Mucosa of descending colon (tissue), 3 donors: ENCODE results near the gene VMAC. TPM values are rescaled to one million over a fixed set of nuclear protein-coding genes. Genes with fewer than 3 reads are reported as not detected.
A peak's percentile ranks its signal among the peaks of the same experiment; 100 is the strongest.

Experiments
- ATAC-seq: fragments of 200-7000 bp; cut with Tn5 transposase; one replicate; pipeline ENCODE4 v1.9.1; 2020; ENCODE audit warnings: mild to moderate bottlenecking, moderate library complexity
- DNase-seq, 3 donors: peaks; one replicate each; pipeline ENCODE4 v3.0.0-alpha.2; 2020
- H3K36me3 ChIP-seq: fragments of 200-600 bp; one replicate; pipeline ENCODE4 v1.8.0; 2021; ENCODE audit warnings: low read depth, mild to moderate bottlenecking
- H3K4me1 ChIP-seq: fragments of 200-600 bp; one replicate; pipeline ENCODE4 v1.8.0; 2021; ENCODE audit warnings: low read depth, mild to moderate bottlenecking
- H3K4me3 ChIP-seq: fragments of 200-600 bp; one replicate; pipeline ENCODE4 v1.8.0; 2021; ENCODE audit warnings: mild to moderate bottlenecking
- H3K9me3 ChIP-seq: fragments of 200-600 bp; one replicate; pipeline ENCODE4 v1.8.0; 2021; ENCODE audit warnings: mild to moderate bottlenecking
- intact Hi-C, 2 donors: fragments of 100-400 bp; cut with DNase I in 1 of 2; cut with micrococcal nuclease in 1 of 2; formaldehyde crosslinking; loops; one replicate each; pipeline versions ENCODE4 v1.11.0 to v1.11.1; 2022; cut with DNase I, micrococcal nuclease
- total RNA-seq, 3 donors: library from RNA; stranded (reverse); fragmentation: NEBNext Ultra II Directional in 2 of 3; extraction: Animal tissue kit (Norgen Biotek cat#: 25700) in 2 of 3; gene quantifications; one replicate each; pipeline versions ENCODE4 v1.2.1 to v1.2.4, GENCODE V29; 2021 to 2023
- TF ChIP-seq, protein P1 (sequence below): fragments of 200-600 bp; IDR thresholded peaks from one replicate; pipeline ENCODE4 v1.8.0; 2022; ENCODE audit warnings: antibody characterized with exemption, mild to moderate bottlenecking
- donor health status: DM: no; HTN: no; CAD: no; lungs with moderate emphysema.
- donor health status: DM: no; HTN: no; CAD: no.
- donor health status: DM: no; HTN: yes; CAD: no.

The VMAC gene
- total RNA-seq, 3 donors from 2014 or later = 5.6 to 10.0 (median 8.3) TPM

DNA sequence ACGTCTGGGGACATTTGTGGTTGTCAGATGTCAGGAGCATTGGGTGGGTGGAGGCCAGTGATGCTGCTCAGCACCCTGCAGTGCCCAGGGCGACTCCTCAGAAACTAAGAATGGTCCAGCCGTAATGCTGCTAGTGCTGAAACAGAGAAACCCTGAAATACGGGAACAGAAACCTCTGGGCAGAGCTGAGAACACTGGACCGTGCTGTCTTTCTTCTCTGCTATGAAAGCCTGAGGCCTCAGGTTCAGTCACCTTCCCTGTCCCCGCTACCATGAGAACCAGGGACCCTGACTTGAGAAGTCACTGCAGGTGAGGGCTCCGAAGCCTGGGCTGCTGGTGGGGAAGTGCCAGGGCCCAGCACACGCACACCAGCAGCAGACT is 22.8 kb downstream of the VMAC start:
- Histone ChIP-seq H3K4me3 (no peak overlapping the region), H3K4me1 (peaks cover 14% of the 10 kb centered on the region), H3K36me3 (peaks cover 12% of the 10 kb centered on the region), H3K9me3 (no peaks in the 10 kb centered on the region)
- intact Hi-C loops = no loop called here
- ATAC-seq = no peak
- TF ChIP-seq, protein P1, sequence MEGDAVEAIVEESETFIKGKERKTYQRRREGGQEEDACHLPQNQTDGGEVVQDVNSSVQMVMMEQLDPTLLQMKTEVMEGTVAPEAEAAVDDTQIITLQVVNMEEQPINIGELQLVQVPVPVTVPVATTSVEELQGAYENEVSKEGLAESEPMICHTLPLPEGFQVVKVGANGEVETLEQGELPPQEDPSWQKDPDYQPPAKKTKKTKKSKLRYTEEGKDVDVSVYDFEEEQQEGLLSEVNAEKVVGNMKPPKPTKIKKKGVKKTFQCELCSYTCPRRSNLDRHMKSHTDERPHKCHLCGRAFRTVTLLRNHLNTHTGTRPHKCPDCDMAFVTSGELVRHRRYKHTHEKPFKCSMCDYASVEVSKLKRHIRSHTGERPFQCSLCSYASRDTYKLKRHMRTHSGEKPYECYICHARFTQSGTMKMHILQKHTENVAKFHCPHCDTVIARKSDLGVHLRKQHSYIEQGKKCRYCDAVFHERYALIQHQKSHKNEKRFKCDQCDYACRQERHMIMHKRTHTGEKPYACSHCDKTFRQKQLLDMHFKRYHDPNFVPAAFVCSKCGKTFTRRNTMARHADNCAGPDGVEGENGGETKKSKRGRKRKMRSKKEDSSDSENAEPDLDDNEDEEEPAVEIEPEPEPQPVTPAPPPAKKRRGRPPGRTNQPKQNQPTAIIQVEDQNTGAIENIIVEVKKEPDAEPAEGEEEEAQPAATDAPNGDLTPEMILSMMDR = no peak
- no peak for DNase-seq

DNA sequence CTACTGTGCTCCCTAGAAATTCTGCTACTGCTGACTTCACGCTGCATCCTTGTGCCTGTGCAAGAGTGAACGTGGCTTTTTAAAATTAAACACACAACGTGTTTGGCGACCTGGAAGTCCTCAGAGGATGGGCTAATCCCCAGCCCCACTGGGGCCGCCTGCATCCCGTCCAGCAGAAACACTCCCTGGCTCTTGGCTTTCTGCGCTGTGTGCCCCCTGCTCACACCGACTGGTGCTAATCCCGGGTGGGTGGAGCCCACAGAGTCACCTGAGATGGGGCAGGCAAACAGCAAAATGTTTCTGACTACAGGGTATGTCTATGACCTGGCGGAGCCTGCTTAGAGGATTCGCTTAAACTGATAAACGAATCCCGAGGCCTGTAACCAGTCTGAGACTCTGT is 24.5 kb downstream of the VMAC start:
- intact Hi-C loops = no loop called here
- Histone ChIP-seq H3K4me1 (peaks cover 14% of the 10 kb centered on the region), H3K36me3 (peaks cover 7% of the 10 kb centered on the region), H3K9me3 (no peaks in the 10 kb centered on the region), H3K4me3 (no peak overlapping the region)
- ATAC-seq (no peak), DNase-seq (no peak)
- TF ChIP-seq, protein P1 = no peak

DNA sequence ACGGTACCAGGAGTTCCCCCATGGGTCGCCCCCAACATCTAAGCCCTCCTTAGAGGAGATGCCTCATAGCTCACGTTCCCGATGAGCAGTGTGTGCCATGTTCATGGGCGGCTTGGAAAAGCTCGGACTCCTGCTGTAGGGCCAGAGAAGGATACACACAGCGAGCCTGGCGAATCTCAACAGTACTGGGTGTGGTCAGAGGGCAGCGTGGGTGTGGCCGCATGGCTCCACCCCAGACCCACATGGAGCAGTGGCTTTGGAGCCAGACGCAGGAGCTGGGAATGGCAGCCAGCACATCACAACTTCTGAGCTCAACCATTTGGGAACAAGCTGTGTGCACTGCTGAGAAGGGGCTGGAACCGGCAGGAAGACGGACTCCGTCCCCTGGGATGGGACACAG is 25.0 kb downstream of the VMAC start:
- TF ChIP-seq, protein P1 = no peak
- Histone ChIP-seq H3K4me1 (peaks cover 18% of the 10 kb centered on the region), H3K36me3 (peaks cover 2% of the 10 kb centered on the region), H3K9me3 (no peaks in the 10 kb centered on the region), H3K4me3 (no peak overlapping the region)
- no peak for DNase-seq
- intact Hi-C loops = no loop called here
- ATAC-seq = peak; percentile 45

DNA sequence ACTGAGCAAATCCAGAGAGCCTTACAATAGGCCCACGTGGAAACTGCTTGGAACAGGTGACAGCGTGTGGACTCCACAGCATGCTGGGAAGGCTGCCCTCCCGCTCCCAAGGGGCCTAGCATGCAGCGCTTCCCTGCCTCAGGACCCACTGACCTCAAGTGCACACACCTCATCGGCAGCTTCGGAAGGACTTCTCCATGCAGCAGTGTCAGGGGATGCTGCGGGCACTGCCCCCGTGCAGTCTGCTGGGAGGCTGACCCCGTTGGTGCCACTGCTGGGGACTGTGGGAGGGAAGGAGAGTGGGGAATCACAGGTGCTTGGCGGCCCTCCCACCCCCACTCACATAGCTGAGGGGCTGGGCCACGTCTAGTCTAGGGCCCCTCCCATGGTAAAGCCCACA is 26.6 kb downstream of the VMAC start:
- TF ChIP-seq, protein P1 = no peak
- peaks cover 15% of the 10 kb centered on the region for H3K4me1 ChIP-seq
- no peak for ATAC-seq
- no peak for DNase-seq
- H3K4me3 ChIP-seq = no peak overlapping the region
- intact Hi-C loops = no loop called here
- no peaks in the 10 kb centered on the region for H3K9me3 ChIP-seq
- H3K36me3 ChIP-seq = no peaks in the 10 kb centered on the region

DNA sequence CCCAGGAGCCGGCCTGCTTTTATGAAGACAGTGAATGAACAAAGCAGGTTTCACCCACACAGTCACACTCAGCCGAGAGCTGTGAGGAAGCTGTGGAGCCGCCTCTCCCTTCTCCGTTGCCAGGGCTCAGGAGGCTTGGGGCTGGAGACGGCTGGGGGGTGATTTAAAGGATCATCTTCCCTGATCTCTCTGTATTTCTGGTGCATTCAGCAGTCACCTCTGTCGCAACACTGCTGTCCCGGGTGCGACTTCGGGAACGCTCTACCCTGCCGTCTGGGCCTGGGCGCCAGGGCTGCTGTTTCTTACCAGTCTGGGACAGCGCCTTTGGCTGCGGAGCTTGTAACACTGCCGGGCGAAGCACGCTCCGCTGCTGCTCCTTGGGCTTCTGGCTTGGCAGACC is 27.5 kb downstream of the VMAC start:
- intact Hi-C loops = no loop called here
- DNase-seq = no peak
- Histone ChIP-seq H3K4me3 (no peak overlapping the region), H3K36me3 (no peaks in the 10 kb centered on the region), H3K4me1 (peaks cover 8% of the 10 kb centered on the region), H3K9me3 (no peaks in the 10 kb centered on the region)
- no peak for ATAC-seq
- TF ChIP-seq, protein P1 = no peak

DNA sequence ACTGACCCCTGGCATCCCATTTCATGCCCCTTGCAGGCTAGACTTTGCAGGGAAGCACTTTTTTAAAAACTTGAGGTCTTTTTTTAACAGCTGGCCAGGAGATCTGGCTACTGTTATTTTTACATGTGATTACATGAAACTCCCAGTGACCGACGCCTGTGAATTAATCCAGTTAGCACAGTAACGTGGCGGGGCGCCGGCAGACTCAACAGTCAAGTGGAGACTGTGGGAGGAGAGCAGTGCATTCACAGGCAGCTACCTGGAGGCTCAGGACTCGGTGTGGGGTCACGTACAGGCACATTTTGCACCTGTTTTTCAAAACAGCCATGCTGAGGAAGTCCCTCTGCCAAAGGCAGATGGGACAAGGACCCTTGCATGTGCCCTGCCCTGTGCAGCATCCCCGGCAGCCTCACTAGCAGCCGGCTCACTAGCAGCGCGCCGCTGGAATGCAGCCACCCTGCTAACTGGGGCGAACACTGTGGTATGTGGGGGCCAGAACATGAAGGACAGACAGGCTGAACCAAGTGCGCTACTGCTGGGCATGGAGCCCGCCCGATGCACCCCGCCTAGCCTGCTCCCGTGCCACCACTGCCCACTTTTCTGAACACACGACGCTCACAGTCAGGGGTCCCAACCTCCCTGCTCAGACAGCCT is 28.1 kb downstream of the VMAC start:
- ATAC-seq = no peak
- no peak overlapping the region for H3K4me3 ChIP-seq
- intact Hi-C loops = no loop called here
- no peaks in the 10 kb centered on the region for H3K9me3 ChIP-seq
- peaks cover 11% of the 10 kb centered on the region for H3K4me1 ChIP-seq
- TF ChIP-seq, protein P1 = no peak
- DNase-seq = no peak
- no peaks in the 10 kb centered on the region for H3K36me3 ChIP-seq
